Ramos (cell line): ENCODE data around the gene TMPRSS2.
"Not testable (repeated sequence)": the region's sequence is repeated elsewhere in the genome, so short reads cannot be mapped to it uniquely, and the experiment has no call there.

Source experiments
- in situ Hi-C: fragments of 300-500 bp; cut with MboI; formaldehyde crosslinking; loops from one replicate; pipeline ENCODE4 v1.14.3; 2022; ENCODE audit warnings: low sequenced_read_pairs; ENCODE audit not compliant: unreplicated experiment

TMPRSS2 gene

DNA sequence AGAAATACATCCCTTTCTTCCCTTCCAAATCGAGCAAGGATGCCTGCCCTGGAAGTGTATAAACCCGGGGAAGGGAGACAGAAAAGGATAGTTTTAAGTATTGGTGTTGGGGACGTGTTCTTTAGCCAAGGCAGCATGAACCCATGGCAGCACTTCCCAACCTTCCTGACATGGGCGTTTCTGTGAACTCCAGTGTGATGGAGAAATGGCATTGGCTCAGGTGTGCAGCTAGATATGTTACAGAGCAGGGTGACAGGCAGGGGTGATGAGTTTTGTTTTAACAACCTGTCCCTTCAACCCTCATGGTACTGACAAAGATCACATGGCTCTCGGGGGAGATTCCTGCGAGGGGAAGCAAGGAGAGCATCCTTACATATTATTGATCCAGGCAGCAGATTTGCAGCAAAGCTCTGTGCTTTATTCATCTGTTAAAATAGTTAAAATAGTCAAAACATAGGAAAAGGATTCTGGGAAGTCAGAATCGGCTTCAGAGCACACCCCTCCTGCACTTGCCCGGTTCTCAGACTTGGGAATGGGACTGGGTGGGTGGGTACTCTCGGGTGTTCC is 78.0 kb downstream of the TMPRSS2 start:
- in situ Hi-C loops, result no loop called here

DNA sequence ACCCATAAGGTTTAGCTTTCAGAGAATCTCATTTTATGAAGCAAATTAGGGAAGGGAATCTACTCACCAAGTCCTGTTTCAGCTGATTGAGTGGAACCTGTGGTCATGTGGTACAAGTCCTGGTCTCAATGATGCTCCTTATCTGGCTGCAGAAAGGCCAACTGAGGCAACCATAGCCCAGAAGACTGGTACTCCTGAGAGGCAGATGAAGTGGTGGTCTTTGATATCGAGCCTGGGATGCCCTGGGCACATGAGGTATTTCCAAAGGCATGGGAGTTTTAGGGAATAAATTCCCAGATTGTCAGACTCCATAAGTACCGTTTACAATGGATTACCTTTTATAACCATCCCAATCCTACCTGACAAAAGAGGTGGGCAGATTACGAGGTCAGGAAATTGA is 78.7 kb downstream of the TMPRSS2 start:
- in situ Hi-C loops, result no loop called here

DNA sequence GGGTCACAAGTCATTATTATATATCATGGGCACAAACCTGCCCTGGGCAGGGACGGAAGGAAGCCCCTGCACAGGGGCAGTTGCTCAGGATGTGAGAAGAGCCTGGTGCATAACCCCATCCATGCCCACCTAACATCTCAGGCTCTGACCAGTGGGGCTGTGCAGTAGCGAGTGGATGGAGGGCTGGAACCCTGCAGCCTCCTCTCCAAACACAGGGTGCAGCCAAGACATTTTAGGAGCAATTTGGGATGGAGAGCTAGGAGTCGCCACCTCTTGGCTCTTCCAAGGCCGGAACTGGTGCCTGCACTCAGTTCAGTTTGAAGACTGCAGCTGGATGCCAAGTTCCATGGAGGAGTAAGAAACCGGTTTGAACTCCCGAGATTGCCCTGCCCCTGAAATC is 79.1 kb downstream of the TMPRSS2 start:
- in situ Hi-C loops, result no loop called here

DNA sequence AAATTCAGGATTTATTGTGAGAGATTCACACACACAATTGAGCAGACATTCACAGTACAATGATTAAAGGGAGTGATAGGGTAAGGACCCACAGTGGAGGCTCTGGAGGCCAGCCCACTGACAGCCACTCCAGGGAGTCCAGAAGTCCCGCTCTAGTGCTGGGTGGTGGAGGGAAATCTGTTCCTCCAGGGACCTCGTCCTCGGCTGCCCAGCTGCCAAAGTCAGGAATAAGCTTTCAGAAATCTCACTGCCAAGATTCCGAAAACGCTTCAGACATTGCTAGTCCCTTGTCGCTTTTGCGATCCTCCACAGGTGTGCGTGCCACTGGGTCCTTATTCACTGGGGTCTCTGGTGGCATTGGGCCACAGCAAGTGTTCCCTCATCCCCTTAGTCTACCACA is 79.6 kb downstream of the TMPRSS2 start:
- in situ Hi-C loops, result no loop called here

- in situ Hi-C loops, result no loop called here
Observed at GRCh38 chr21:41427556-41427955, 80.4 kb downstream of the TMPRSS2 start.

DNA sequence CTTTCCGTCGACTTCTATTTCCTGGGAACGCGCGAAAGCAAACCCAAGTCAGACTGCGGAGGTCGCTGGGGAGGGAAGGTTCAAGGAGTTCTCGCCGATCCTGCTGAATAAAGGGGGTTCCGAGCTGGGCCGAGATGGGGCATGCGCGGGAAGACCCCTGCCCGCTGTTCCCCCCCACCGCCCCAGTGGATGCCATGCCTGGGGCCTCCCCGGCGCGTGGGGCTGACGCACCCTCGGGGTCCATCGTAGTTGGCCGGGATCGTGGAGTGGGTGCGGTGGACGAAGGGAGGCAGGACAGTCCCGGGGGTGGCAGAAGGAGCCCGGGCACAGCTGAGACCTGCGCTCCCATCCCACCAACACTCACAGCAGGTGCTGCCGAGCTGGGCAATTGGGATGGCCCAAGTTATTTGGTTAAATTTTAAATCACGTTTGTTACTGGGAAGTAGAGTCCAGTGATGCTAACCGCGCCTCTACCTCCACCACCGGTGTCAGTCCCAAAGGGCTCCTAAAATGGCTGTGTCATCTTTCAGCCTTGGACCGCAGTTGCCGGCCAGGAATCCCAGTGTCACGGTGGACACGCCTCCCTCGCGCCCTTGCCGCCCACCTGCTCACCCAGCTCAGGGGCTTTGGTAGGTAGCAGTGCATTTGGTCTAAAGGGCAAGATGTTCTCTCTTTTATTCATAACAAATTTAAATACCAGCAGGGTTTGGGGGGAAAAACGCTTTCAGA is 81.1 kb downstream of the TMPRSS2 start:
- in situ Hi-C loops, result no loop called here

DNA sequence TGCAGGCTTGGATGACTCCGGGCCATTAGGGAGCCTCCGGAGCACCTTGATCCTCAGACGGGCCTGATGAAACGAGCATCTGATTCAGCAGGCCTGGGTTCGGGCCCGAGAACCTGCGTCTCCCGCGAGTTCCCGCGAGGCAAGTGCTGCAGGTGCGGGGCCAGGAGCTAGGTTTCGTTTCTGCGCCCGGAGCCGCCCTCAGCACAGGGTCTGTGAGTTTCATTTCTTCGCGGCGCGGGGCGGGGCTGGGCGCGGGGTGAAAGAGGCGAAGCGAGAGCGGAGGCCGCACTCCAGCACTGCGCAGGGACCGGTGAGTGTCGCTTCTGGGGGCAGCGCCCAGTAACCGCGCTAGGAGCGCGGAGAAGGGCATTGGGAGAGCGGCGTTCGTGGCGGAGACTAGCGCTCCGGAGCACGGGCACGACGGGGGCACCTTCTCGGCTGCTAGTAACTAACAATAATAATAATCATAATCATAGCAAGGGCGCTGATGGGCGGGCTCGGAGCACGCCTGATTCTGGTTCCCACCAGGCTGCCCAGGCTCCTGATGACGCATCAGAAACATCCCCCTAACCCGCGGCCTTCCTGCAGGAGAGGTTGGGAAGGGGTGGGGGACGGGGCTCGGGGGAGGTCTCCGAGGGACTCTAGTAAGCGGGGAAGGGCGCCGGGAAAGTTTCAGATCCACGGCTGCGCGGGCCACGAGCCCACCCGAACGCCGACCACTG is 81.8 kb downstream of the TMPRSS2 start, which contains the start of gene MX1:
TSS of gene MX1 (plus strand) at position 286 of the 722 bp plus-strand sequence. CDS start 5,832 bp downstream, outside the sequence.
- in situ Hi-C loops, result no loop called here

DNA sequence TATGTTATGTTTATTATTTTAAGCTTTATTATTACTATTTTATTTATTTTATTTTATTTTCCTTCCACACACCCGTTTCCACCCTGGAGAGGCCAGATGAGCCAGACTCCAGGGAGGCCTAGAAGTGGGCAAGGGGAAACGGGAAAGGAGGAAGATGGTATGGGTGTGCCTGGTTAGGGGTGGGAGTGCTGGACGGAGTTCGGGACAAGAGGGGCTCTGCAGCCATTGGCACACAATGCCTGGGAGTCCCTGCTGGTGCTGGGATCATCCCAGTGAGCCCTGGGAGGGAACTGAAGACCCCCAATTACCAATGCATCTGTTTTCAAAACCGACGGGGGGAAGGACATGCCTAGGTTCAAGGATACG is 82.4 kb downstream of the TMPRSS2 start:
- in situ Hi-C loops, result no loop called here

DNA sequence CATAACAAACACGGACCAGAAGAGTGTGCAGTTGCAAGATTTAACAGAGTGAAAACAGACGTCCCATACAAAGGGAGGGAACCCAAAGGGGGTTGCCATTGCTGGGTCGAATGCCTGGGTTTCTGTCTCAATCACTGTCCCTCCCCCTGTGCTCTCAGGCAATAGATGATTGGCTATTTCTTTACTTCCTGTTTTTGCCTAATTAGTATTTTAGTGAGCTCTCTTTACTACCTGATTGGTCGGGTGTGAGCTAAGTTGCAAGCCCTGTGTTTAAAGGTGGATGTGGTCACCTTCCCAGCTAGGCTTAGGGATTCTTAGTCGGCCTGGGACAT is 84.7 kb downstream of the TMPRSS2 start:
- in situ Hi-C loops, result not testable (repeated sequence)

DNA sequence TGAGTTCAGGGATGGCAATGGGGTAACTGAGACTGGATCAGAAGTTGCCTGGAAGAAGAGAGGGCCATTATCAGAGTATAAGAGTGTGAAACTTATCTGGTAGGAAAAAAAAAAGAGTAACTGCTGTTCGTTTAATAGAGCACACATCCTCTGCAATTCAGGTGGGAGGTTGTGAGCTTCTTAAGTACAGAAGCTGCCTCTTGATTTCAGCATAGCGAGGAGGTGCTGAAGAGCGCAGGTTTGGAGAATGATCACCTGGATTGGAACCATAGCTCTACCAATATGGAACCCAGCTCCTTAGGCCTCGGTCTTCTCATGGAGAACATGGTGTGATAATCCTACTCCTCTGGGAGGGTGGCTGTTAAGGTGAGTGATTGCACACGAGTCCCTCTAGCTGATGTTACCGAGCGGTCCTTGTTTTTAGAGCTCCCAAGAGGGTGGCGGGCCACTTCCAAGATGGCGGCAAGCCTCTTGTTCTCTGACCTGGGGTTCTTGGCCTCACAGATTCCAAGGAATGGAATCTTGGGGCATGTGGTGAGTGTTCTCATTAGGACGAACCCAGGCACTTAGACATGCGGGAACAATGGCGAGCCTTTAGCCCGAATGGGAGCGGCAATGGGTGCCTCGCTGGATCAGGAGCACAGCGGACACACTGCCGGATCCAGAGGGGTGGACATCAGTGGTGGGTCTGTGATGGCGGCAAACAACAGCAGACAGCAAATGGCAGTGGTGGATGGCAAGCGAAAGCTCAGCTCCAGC is 85.2 kb downstream of the TMPRSS2 start:
- in situ Hi-C loops, result no loop called here

DNA sequence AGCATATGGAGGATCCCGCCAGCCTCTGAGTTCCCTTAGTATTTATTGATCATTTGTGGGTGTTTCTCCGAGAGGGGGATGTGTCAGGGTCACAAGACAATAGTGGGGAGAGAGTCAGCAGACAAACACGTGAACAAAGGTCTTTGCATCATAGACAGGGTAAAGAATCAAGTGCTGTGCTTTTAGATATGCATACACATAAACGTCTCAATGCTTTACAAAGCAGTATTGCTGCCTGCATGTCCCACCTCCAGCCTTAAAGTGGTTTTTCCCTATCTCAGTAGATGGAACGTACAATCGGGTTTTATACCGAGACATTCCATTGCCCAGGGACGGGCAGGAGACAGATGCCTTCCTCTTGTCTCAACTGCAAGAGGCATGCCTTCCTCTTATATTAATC is 87.0 kb downstream of the TMPRSS2 start:
- in situ Hi-C loops, result not testable (repeated sequence)

GRCh38 chr21:41419921-41420862 is 87.8 kb downstream of the TMPRSS2 start:
- in situ Hi-C loops, result no loop called here

- in situ Hi-C loops, result no loop called here
Observed at GRCh38 chr21:41418956-41419680, 88.8 kb downstream of the TMPRSS2 start.

DNA sequence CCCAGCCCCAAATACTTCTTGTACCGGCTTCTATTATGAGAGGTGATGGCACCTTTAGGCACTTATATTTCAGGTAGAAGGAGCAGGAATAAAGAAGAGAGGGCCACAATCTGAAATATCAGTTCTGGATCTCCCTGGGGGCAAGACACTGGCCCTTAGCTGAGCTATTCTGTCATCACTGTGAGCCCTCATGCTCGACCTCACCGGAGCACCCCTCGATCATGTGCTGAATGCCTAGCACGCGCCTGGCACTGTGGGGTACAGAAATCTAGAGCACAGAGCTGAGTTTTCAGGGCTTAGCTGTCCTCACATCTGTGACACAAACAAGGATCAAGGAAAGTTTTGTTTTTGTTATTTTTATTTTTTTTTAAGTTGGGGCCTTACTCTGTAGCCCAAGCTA is 89.6 kb downstream of the TMPRSS2 start:
- in situ Hi-C loops, result no loop called here

GRCh38 chr21:41417505-41417904 is 90.5 kb downstream of the TMPRSS2 start:
- in situ Hi-C loops, result not testable (repeated sequence)
